Eye (tissue), 1 donor: ENCODE measurements around the gene MYO1E.
A peak's percentile ranks its signal among the peaks of the same experiment; 100 is the strongest.

Experiments used
- DNase-seq: peaks from one replicate; pipeline ENCODE4 v3.0.0-alpha.2; 2015

Gene MYO1E

GRCh38 chr15:59119625-59120024 lies 253.0 kb downstream of the MYO1E start:
- no peak for DNase-seq

GRCh38 chr15:59116771-59117170 lies 255.9 kb downstream of the MYO1E start:
- no peak for DNase-seq

GRCh38 chr15:59116141-59116540 lies 256.5 kb downstream of the MYO1E start:
- no peak for DNase-seq

- DNase-seq = no peak
Measured at GRCh38 chr15:59115047-59115446, 257.6 kb downstream of the MYO1E start.

GRCh38 chr15:59111251-59111650 lies 261.4 kb downstream of the MYO1E start:
- no peak for DNase-seq

- DNase-seq = no peak
Measured at GRCh38 chr15:59105854-59106253, 266.8 kb downstream of the MYO1E start.

GRCh38 chr15:59104912-59105732 lies 267.5 kb downstream of the MYO1E start, which contains the start of gene CCNB2:
Gene CCNB2, plus strand, starts transcription at chr15:59105146. Its CDS starts 123 bp downstream, at chr15:59105269.
- peak; percentile 98 for DNase-seq

GRCh38 chr15:59104602-59104911 lies 268.1 kb downstream of the MYO1E start:
- DNase-seq = no peak

GRCh38 chr15:59099162-59099685 lies 273.4 kb downstream of the MYO1E start:
- no peak for DNase-seq

- no peak for DNase-seq
Measured at GRCh38 chr15:59096429-59096828, 276.2 kb downstream of the MYO1E start.

- DNase-seq = no peak
Measured at GRCh38 chr15:59094077-59094476, 278.6 kb downstream of the MYO1E start.

- no peak for DNase-seq
Measured at GRCh38 chr15:59087731-59088130, 284.9 kb downstream of the MYO1E start.
